Common myeloid progenitor, CD34-positive (primary cell): ENCODE data around the gene GPANK1.

Experiments used
- CTCF ChIA-PET: fragments of 350-600 bp; sonication (Branson Sonifier 250); formaldehyde crosslinking; loops from one replicate; lab custom pipeline; 2021; ENCODE audit warnings: antibody characterized with exemption; lab: Charles Lee
- POLR2A ChIA-PET: fragments of 350-600 bp; sonication (Branson Sonifier 250); formaldehyde crosslinking; loops from one replicate; lab custom pipeline; 2021; ENCODE audit warnings: antibody characterized with exemption; lab: Charles Lee
- DNase-seq, 3 donors: peaks; one replicate each; pipeline versions ENCODE4 v3.0.0 to v3.0.0-alpha.2; 2013
- H3K27ac ChIP-seq, 2 experiments: 1 replicate in 1 of 2; 2 replicates in 1 of 2; pipeline ENCODE4 v1.7.0; 2013; ENCODE audit warnings: inconsistent platforms in 2 of 2, low read length in 2 of 2, mild to moderate bottlenecking in 2 of 2, low read depth in 1 of 2, moderate library complexity in 1 of 2; ENCODE audit not compliant: severe bottlenecking in 2 of 2, insufficient read depth in 1 of 2, poor library complexity in 1 of 2
- H3K27me3 ChIP-seq, 5 experiments: replicated peaks in 2 of 5; 1 replicate in 3 of 5; 2 replicates in 2 of 5; pipeline versions ENCODE4 v1.6.1 to v1.7.0; 2013; ENCODE audit warnings: low read length in 4 of 5, mild to moderate bottlenecking in 2 of 5, moderate library complexity in 2 of 5, inconsistent platforms in 1 of 5; ENCODE audit not compliant: insufficient read depth in 5 of 5, control insufficient read depth in 4 of 5
- H3K36me3 ChIP-seq, 4 experiments: 1 replicate in 2 of 4; 2 replicates in 2 of 4; pipeline versions ENCODE4 v1.6.1 to v1.7.0; 2013; ENCODE audit warnings: low read length in 3 of 4, control low read depth in 1 of 4, mild to moderate bottlenecking in 1 of 4; ENCODE audit not compliant: control insufficient read depth in 4 of 4, insufficient read depth in 4 of 4
- H3K4me1 ChIP-seq, 4 experiments: 1 replicate in 3 of 4; 2 replicates in 1 of 4; pipeline versions ENCODE4 v1.6.1 to v1.7.1; 2013; ENCODE audit warnings: low read length in 3 of 4, mild to moderate bottlenecking in 3 of 4, control low read depth in 1 of 4, inconsistent platforms in 1 of 4, moderate library complexity in 1 of 4; ENCODE audit not compliant: control insufficient read depth in 4 of 4, insufficient read depth in 4 of 4; ENCODE audit errors: control extremely low read depth in 1 of 4
- H3K4me3 ChIP-seq, 7 experiments: 1 replicate in 4 of 7; 2 replicates in 3 of 7; pipeline versions ENCODE4 v1.5.1 to v1.7.0; 2013; ENCODE audit warnings: mild to moderate bottlenecking in 7 of 7, low read length in 6 of 7, moderate library complexity in 6 of 7, inconsistent platforms in 2 of 7, low read depth in 2 of 7, control low read depth in 1 of 7; ENCODE audit not compliant: insufficient read depth in 4 of 7, control insufficient read depth in 1 of 7; ENCODE audit errors: extremely low read depth in 1 of 7
- H3K9me3 ChIP-seq, 5 experiments: 1 replicate in 4 of 5; 2 replicates in 1 of 5; pipeline versions ENCODE4 v1.6.1 to v1.7.1; 2013; ENCODE audit warnings: low read length in 4 of 5, mild to moderate bottlenecking in 2 of 5, inconsistent platforms in 1 of 5, low read depth in 1 of 5, moderate library complexity in 1 of 5; ENCODE audit not compliant: control insufficient read depth in 4 of 5, insufficient read depth in 2 of 5; ENCODE audit errors: control extremely low read depth in 1 of 5
- WGBS: methylation state at CpG from one replicate; pipeline ENCODE4 v1.1.5; 2013; ENCODE audit not compliant: insufficient coverage; 5-methylcytosine and 5-hydroxymethylcytosine counted together

The GPANK1 gene

DNA sequence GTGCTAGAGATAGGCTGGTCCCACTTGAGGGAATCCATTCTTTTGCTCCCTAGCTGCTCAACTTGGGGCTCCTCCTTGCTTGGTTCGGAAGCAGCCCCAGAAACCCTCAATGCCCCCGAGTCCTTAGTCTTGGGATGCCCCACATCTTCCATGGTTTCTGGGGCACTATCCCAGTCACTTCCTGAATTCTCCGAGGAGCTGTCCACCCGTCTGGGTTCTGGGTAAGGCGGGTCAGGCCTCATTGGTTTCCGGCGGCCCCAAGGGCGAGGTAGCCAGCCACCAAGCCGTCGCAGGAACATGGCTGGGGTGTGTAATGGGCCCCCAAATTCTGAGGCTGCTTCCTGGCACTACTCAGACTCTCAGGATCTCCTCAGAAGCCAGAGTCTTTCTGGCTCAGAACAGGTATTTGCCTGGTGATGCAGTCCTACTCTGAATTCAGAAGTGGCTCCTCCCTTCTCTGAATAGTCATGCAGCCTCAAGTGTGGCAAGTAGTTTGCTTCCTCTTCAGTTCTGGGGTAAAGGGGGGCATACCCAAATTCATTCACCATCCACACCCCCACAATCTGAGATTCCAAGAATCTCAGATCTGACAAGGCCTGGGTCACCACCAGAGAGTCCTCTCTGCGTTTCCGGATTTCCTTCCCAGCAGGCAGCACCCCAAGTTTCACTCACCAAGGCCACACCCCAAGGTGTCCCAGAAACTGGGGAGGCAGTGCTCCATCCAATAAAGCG, 5.0 kb downstream of the GPANK1 start:
- peaks cover 4 to 36% (median 27%) of the 10 kb centered on the region in 4 experiments for H3K36me3 ChIP-seq
- peaks cover 10 to 70% (median 44%) of the 10 kb centered on the region in 4 experiments for H3K4me1 ChIP-seq
- peak overlapping the region; percentile 74 to 86 for H3K27ac ChIP-seq
- peak in 2 of 3 donors; percentile 62 to 72 for DNase-seq
- H3K9me3 ChIP-seq: no peaks in the 10 kb centered on the region
- 32% methylated on average over 13 of the region's 13 CpGs for WGBS
- H3K4me3 ChIP-seq: peak overlapping the region; percentile 73 to 94 (median 80)
- H3K27me3 ChIP-seq: no peaks in the 10 kb centered on the region
- CTCF ChIA-PET: interaction anchor here (0.7 to 1.7 kb wide), 4 partner anchors 8 to 80 kb away, joined by 3 to 4 read pairs (median 3); no protein-coding TSS in a partner anchor
- POLR2A ChIA-PET: interaction anchor here (1.0 to 1.3 kb wide), 3 partner anchors 8 to 113 kb away, joined by 3 to 5 read pairs (median 5); partner anchors contain the start of gene NFKBIL1

DNA sequence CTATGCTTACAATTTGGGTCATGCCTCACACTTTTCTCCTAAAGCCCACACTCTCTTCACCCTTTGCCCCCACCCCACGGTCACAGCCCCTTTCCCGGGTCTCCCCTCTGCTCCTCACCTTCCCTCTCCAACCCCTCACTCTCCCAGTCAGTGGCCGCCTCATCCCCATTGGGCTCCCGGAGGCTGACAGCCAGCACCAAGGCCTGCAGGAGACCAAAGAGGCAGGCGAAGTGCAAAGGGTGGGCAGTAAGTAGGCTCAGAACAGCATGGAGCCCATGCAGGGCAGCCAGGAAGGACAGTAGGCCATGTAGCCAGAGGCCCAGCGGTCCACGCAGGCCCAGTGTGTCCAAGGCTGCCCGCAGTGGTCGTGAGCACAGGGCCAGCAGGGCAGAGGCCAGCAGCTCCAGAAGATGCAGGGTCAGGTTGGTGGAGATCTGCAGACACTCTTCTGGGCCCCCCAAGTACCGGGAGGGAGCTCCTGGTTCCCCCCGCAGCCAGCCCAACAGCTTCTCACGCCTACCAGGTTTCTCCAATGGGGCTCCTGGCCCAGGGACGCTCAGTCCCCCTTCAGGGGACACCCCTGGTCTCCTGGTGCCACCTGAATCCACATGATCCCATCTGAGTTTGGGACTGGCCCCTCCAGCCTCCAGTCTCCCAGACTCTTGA, 5.7 kb downstream of the GPANK1 start:
- Histone ChIP-seq H3K36me3 (peaks cover 4 to 36% (median 27%) of the 10 kb centered on the region in 4 experiments), H3K27ac (peak overlapping the region; percentile 74 to 86)
- POLR2A ChIA-PET: no interaction called here

GRCh38 chr6:31658158-31658688, 6.6 kb downstream of the GPANK1 start:
- Histone ChIP-seq H3K36me3 (peaks cover 4 to 33% (median 25%) of the 10 kb centered on the region in 4 experiments), H3K4me3 (no peak overlapping the region), H3K9me3 (no peaks in the 10 kb centered on the region), H3K27me3 (no peaks in the 10 kb centered on the region), H3K4me1 (peaks cover 6 to 61% (median 34%) of the 10 kb centered on the region in 4 experiments), H3K27ac (peak overlapping the region in 1 of 2 experiments; percentile 29)
- no peak for DNase-seq
- 100% methylated on average over 2 of the region's 4 CpGs for WGBS
- POLR2A ChIA-PET: no interaction called here
- CTCF ChIA-PET: interaction anchor here (1.3 to 1.6 kb wide), 2 partner anchors 13 to 60 kb away, joined by 4 to 6 read pairs; no protein-coding TSS in a partner anchor

More for the DNA sequence above, 5.7 kb downstream of the GPANK1 start:
- H3K4me3 ChIP-seq: peak overlapping the region in 5 of 7 experiments; percentile 77 to 94 (median 80)
- no peak for DNase-seq
- WGBS: 96% methylated on average over 11 of the region's 13 CpGs
- no peaks in the 10 kb centered on the region for H3K27me3 ChIP-seq
- H3K9me3 ChIP-seq: no peaks in the 10 kb centered on the region
- CTCF ChIA-PET: interaction anchor here (0.7 to 0.9 kb wide), 2 partner anchors 9 to 111 kb away, joined by 3 read pairs; no protein-coding TSS in a partner anchor
- H3K4me1 ChIP-seq: peaks cover 10 to 64% (median 38%) of the 10 kb centered on the region in 4 experiments

- H3K4me1 ChIP-seq: peaks cover 5 to 60% (median 35%) of the 10 kb centered on the region in 4 experiments
- peak overlapping the region in 1 of 2 experiments; percentile 29 for H3K27ac ChIP-seq
Observed at GRCh38 chr6:31657406-31658157, 7.2 kb downstream of the GPANK1 start.

DNA sequence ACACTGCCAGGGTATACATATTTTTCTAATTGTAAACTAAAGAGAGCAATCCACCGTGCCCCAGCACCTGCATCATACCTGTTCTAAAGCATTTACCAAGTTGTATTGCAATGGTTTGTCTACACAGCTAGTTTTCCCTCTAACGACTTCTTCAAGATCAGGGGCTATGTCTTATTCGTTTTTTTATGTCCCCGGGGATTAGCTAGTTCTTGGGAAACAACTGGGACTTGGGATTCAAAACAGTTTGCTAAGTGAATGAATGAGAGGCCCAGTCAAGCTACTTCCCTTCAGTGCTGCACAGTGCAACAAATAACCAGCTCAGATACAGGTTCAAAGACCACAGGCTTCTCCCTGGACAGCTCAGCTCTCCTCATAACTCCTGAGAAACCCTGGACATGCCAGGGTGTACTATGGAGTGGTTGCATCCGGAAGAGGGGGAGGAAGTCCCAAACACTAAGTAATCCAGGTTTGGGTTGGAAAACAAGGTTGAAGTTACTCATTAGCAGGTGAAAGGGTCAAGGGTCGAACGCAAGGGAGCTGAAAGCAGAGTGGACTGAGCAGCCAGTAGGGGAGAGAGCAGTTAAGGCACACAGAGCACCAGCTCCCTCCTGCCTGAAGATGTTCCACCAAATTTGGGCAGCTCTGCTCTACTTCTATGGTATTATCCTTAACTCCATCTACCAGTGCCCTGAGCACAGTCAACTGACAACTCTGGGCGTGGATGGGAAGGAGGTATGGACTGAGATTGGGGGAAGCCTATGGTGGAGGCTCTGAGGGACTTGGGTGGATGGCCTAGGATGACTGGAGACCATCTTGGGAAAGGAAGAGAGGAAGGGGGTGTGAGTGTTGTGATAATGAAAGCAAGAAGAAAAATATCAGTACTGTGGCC, 9.2 kb downstream of the GPANK1 start, which contains the start of gene APOM:
APOM (plus strand) TSS at position 546 of the 889 bp plus-strand sequence; CDS start at position 619, 73 bp downstream.
- WGBS: 98% methylated on average over 8 of the region's 8 CpGs
- ChIA-PET CTCF (interaction anchor here (1.0 to 4.7 kb wide), 3 partner anchors 9 to 135 kb away, joined by 3 to 40 read pairs (median 3); partner anchors contain the start of genes CSNK2B and GPANK1), POLR2A (interaction anchor here (4.5 kb wide), 1 partner anchor 9 kb away, joined by 31 read pairs; the partner anchor contains the start of genes CSNK2B and GPANK1)
- DNase-seq: no peak
- H3K27ac ChIP-seq: no peak within 1 kb of the TSS
- peaks cover 5 to 52% (median 41%) of the 10 kb centered on the region in 4 experiments for H3K4me1 ChIP-seq
- H3K9me3 ChIP-seq: no peaks in the 10 kb centered on the region
- peaks cover 4 to 22% (median 17%) of the 10 kb centered on the region in 4 experiments for H3K36me3 ChIP-seq
- no peak within 1 kb of the TSS for H3K4me3 ChIP-seq
- H3K27me3 ChIP-seq: no peaks in the 10 kb centered on the region

More at GRCh38 chr6:31657406-31658157, 7.2 kb downstream of the GPANK1 start:
- WGBS: 96% methylated on average over 4 of the region's 6 CpGs
- DNase-seq: no peak
- ChIA-PET POLR2A (no interaction called here), CTCF (interaction anchor here (0.6 to 1.6 kb wide), 4 partner anchors 14 to 133 kb away, joined by 3 to 6 read pairs (median 4); no protein-coding TSS in a partner anchor)
- Histone ChIP-seq H3K36me3 (peaks cover 4 to 32% (median 24%) of the 10 kb centered on the region in 4 experiments), H3K9me3 (no peaks in the 10 kb centered on the region), H3K27me3 (no peaks in the 10 kb centered on the region), H3K4me3 (no peak overlapping the region)
